MM.1S (cell line): Measurements from ENCODE around the gene DISC1.

ENCODE experiments used
- DNase-seq: peaks from one replicate; pipeline ENCODE4 v3.0.0-alpha.2; 2015
- H2AFZ ChIP-seq: fragments of 300-600 bp; sonication (generic); 2 replicates; pipeline ENCODE4 v1.6.0; 2016; ENCODE audit warnings: antibody characterized with exemption, low read length
- H3F3A ChIP-seq: fragments of 300-600 bp; sonication (generic); 2 replicates; pipeline ENCODE4 v1.6.1; 2016; ENCODE audit warnings: mild to moderate bottlenecking, antibody characterized with exemption, low read length, moderate library complexity, mixed read lengths; ENCODE audit not compliant: insufficient read depth
- H3K27ac ChIP-seq: fragments of 300-600 bp; sonication (generic); 2 replicates; pipeline ENCODE4 v1.5.1; 2016; ENCODE audit warnings: mild to moderate bottlenecking, low read length
- H3K27me3 ChIP-seq: fragments of 300-600 bp; sonication (generic); replicated peaks from 2 replicates; pipeline ENCODE4 v1.6.0; 2016; ENCODE audit warnings: low read length; ENCODE audit not compliant: insufficient read depth
- H3K36me3 ChIP-seq: fragments of 300-600 bp; sonication (generic); replicated peaks from 2 replicates; pipeline ENCODE4 v1.6.1; 2016; ENCODE audit warnings: mild to moderate bottlenecking, low read length, mixed read lengths; ENCODE audit not compliant: insufficient read depth
- H3K4me1 ChIP-seq: fragments of 300-600 bp; sonication (generic); 2 replicates; pipeline ENCODE4 v1.6.1; 2016; ENCODE audit warnings: low read length, mixed read lengths
- H3K4me2 ChIP-seq: fragments of 300-600 bp; sonication (generic); 2 replicates; pipeline ENCODE4 v1.6.0; 2016; ENCODE audit warnings: low read depth, low read length
- H3K4me3 ChIP-seq: fragments of 300-600 bp; sonication (generic); 2 replicates; pipeline ENCODE4 v1.5.1; 2016; ENCODE audit warnings: low read length, mixed read lengths
- H3K79me2 ChIP-seq: fragments of 300-600 bp; sonication (generic); 2 replicates; pipeline ENCODE4 v1.6.1; 2016; ENCODE audit warnings: mixed run types, low read length, mixed read lengths
- H3K9ac ChIP-seq: fragments of 300-600 bp; sonication (generic); 2 replicates; pipeline ENCODE4 v1.6.1; 2016; ENCODE audit warnings: low read length, mixed read lengths
- H3K9me2 ChIP-seq: fragments of 300-600 bp; sonication (generic); replicated peaks from 2 replicates; pipeline ENCODE4 v1.6.1; 2016; ENCODE audit warnings: mild to moderate bottlenecking, low read length, mixed read lengths; ENCODE audit not compliant: insufficient read depth
- H3K9me3 ChIP-seq: fragments of 300-600 bp; sonication (generic); replicated peaks from 2 replicates; pipeline ENCODE4 v1.6.1; 2016; ENCODE audit warnings: mild to moderate bottlenecking, low read length, mixed read lengths; ENCODE audit not compliant: insufficient read depth
- H4K20me1 ChIP-seq: fragments of 300-600 bp; sonication (generic); 2 replicates; pipeline ENCODE4 v1.6.1; 2016; ENCODE audit warnings: mild to moderate bottlenecking, low read length, moderate library complexity, mixed read lengths; ENCODE audit not compliant: insufficient read depth
- EZH2 ChIP-seq: fragments of 300-600 bp; sonication (generic); optimal IDR thresholded peaks from 2 replicates; pipeline ENCODE3; 2017; ENCODE audit warnings: low read depth, mild to moderate bottlenecking, antibody characterized with exemption, low read length, mixed read lengths
- EZH2phosphoT487 ChIP-seq: fragments of 300-600 bp; sonication (generic); IDR thresholded peaks from 2 replicates; pipeline ENCODE4 v1.6.1; 2018; ENCODE audit warnings: antibody characterized with exemption, low read length
- TF ChIP-seq, protein P1 (sequence below): fragments of 300-600 bp; sonication (generic); IDR thresholded peaks from 2 replicates; pipeline ENCODE4 v1.5.1; 2016; ENCODE audit warnings: antibody characterized with exemption, low read length, mixed read lengths

DISC1 gene

DNA sequence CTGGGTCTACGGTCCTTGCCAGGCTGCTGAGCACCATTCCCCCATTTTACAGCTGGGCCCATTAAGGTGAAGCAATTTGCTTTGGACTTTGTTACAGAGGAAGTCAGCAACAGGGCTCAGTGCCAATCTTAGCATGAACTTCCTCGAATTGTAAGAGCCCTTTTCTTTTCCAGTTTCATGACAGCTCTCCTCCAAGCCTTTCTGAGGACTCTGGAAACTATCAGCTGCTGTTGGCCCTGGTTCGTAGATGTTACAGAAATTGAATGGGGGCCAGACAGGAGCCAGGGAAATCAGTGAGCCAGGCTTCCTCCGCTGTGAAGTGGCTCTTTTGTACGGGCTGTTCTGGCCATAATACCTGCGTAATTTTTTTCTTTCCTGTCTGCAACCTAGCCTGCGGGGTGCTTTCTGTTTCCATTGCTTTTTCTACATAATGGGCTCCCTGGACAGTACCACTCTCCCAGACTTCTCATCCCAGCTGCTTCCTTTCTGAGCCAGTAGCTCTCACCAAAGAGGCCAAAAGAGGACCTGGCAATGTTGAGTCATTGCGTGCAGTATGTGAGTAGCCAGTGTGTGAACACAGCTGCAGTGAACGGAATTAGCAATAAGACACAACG is 386.3 kb downstream of the DISC1 start:
- Histone ChIP-seq H3K4me2 (no peak overlapping the region), H3K9me2 (no peaks in the 10 kb centered on the region), H3K27me3 (no peaks in the 10 kb centered on the region), H3F3A (no peaks in the 10 kb centered on the region), H3K79me2 (no peaks in the 10 kb centered on the region), H4K20me1 (no peaks in the 10 kb centered on the region), H3K27ac (no peak overlapping the region), H2AFZ (no peak overlapping the region), H3K9me3 (no peaks in the 10 kb centered on the region), H3K9ac (no peak overlapping the region), H3K4me1 (no peaks in the 10 kb centered on the region), H3K36me3 (no peaks in the 10 kb centered on the region), H3K4me3 (no peak overlapping the region)
- no peak for DNase-seq
- TF ChIP-seq EZH2 (no peak), EZH2phosphoT487 (no peak)
- TF ChIP-seq, protein P1, sequence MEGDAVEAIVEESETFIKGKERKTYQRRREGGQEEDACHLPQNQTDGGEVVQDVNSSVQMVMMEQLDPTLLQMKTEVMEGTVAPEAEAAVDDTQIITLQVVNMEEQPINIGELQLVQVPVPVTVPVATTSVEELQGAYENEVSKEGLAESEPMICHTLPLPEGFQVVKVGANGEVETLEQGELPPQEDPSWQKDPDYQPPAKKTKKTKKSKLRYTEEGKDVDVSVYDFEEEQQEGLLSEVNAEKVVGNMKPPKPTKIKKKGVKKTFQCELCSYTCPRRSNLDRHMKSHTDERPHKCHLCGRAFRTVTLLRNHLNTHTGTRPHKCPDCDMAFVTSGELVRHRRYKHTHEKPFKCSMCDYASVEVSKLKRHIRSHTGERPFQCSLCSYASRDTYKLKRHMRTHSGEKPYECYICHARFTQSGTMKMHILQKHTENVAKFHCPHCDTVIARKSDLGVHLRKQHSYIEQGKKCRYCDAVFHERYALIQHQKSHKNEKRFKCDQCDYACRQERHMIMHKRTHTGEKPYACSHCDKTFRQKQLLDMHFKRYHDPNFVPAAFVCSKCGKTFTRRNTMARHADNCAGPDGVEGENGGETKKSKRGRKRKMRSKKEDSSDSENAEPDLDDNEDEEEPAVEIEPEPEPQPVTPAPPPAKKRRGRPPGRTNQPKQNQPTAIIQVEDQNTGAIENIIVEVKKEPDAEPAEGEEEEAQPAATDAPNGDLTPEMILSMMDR, result no peak

DNA sequence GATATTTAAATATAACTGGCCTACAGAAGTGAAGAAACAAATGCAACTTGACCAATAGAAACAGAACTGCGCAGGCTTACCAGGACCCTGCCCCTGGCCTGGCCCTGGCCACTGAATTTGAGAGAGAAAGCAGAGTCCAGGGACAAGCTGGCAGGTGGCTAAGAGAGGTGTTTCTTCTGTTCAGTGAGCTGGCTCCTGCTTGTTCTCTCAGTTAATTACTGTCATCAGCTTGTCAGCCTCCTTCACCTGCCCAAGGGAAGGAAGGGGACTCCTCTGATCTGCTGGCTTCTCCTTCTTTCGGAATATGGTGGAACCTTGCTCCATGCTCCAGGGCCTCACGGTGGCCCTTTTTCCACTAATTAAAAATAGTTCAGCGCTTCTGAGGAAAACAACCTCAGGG is 388.4 kb downstream of the DISC1 start:
- Histone ChIP-seq H4K20me1 (no peaks in the 10 kb centered on the region), H3K4me1 (no peaks in the 10 kb centered on the region), H2AFZ (no peak overlapping the region), H3K4me2 (no peak overlapping the region), H3F3A (no peaks in the 10 kb centered on the region), H3K9me2 (no peaks in the 10 kb centered on the region), H3K36me3 (no peaks in the 10 kb centered on the region), H3K9ac (no peak overlapping the region), H3K27me3 (no peaks in the 10 kb centered on the region), H3K79me2 (no peaks in the 10 kb centered on the region), H3K27ac (no peak overlapping the region), H3K9me3 (no peaks in the 10 kb centered on the region), H3K4me3 (no peak overlapping the region)
- TF ChIP-seq EZH2phosphoT487 (no peak), EZH2 (no peak)
- TF ChIP-seq, protein P1, result no peak
- no peak for DNase-seq

DNA sequence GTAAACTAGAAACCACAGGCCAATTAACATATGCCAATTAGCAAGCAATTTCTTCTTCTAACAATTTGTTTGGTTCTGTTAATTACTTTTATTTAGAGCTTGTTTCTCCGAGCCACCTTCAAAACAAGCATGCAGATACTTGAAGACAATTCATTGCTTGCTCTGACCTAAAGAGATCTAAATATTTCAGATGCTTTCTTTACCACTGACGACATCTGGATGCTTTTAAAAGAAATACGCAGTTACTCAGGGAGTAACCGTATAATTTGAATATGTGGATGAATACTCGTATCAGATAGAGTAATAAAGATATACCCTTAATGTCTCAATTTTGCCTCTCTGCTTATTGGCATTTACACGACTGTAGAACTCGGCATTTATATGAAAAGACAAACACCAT is 390.0 kb downstream of the DISC1 start:
- H4K20me1 ChIP-seq, result no peaks in the 10 kb centered on the region
- no peaks in the 10 kb centered on the region for H3K9me2 ChIP-seq
- no peaks in the 10 kb centered on the region for H3F3A ChIP-seq
- H3K36me3 ChIP-seq, result no peaks in the 10 kb centered on the region
- no peaks in the 10 kb centered on the region for H3K4me1 ChIP-seq
- no peaks in the 10 kb centered on the region for H3K27me3 ChIP-seq
- no peak overlapping the region for H3K9ac ChIP-seq
- no peak overlapping the region for H2AFZ ChIP-seq
- H3K9me3 ChIP-seq, result no peaks in the 10 kb centered on the region
- no peak overlapping the region for H3K4me2 ChIP-seq
- no peak overlapping the region for H3K4me3 ChIP-seq
- no peak overlapping the region for H3K27ac ChIP-seq
- DNase-seq, result no peak
- no peaks in the 10 kb centered on the region for H3K79me2 ChIP-seq
- TF ChIP-seq EZH2phosphoT487, result no peak
- TF ChIP-seq, protein P1, result no peak
- TF ChIP-seq EZH2, result no peak
